GM18951 (cell line): Measurements from ENCODE around the gene SOS2.

Source experiments
- POLR2A ChIP-seq: IDR thresholded peaks from 4 replicates; pipeline ENCODE4 v1.6.1; 2011; ENCODE audit warnings: mild to moderate bottlenecking; ENCODE audit not compliant: insufficient read length, insufficient read depth; ENCODE audit errors: extremely low read depth
- in situ Hi-C: fragments of 300-500 bp; cut with MboI; formaldehyde crosslinking; loops from one replicate; pipeline ENCODE4 v1.12.0; 2022; ENCODE audit warnings: low sequenced_read_pairs, mixed read lengths, inconsistent platforms; ENCODE audit not compliant: unreplicated experiment

The SOS2 gene

GRCh38 chr14:50231475-50232275 is at the start of gene SOS2:
Gene SOS2, minus strand, starts transcription at chr14:50231578. Its CDS starts 295 bp downstream, at chr14:50231283.
- TF ChIP-seq POLR2A, result peak; percentile 88
- in situ Hi-C loops, result no loop called here

DNA sequence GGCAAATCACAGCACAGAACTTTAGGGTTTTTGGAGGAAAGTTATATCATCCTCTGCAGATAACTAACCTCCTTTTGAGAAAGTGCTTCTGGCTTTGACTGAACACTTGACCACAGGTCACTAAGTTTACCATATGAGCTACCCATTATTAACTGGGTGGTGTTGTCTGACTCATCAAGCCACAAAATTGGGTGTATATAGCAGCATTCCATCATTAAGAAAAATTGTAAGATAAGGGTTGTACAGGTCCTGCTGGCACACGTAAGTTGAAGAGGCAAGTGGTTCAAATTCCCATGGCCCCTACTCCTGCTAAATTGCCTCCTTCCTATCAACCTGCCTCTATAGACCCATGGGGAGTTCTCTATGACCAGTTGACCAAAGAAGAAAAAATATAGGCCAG is 41.1 kb upstream of the SOS2 start:
- TF ChIP-seq POLR2A, result no peak
- in situ Hi-C loops, result no loop called here

- no peak for TF ChIP-seq POLR2A
- in situ Hi-C loops, result no loop called here
Observed at GRCh38 chr14:50270932-50271331, 39.6 kb upstream of the SOS2 start.

DNA sequence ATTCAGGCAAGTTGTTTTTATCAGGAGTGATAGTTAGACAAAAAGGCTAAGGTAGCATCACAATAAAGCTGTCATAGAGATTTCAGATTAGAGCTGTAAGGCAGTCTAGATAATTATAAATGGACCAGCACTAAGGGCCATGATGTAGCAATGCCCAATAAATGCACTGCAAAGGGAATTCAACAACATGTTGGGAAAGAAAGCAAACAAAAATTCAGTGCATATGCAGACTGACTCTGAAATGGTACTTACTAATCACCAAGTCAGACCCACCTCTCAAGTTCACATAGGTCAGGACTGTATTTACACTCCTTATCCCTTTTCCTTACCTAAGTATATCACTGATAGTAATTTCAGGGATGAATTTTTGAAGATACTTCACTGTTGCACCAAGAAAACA is 33.7 kb upstream of the SOS2 start:
- in situ Hi-C loops, result no loop called here

GRCh38 chr14:50263321-50263720 is 31.9 kb upstream of the SOS2 start:
- no peak for TF ChIP-seq POLR2A
- in situ Hi-C loops, result no loop called here

More for the DNA sequence above, 33.7 kb upstream of the SOS2 start:
- no peak for TF ChIP-seq POLR2A

GRCh38 chr14:50262865-50263264 is 31.5 kb upstream of the SOS2 start:
- no peak for TF ChIP-seq POLR2A
- in situ Hi-C loops, result no loop called here

- no peak for TF ChIP-seq POLR2A
- in situ Hi-C loops, result no loop called here
Observed at GRCh38 chr14:50260511-50260910, 29.1 kb upstream of the SOS2 start.

GRCh38 chr14:50260072-50260471 is 28.7 kb upstream of the SOS2 start:
- in situ Hi-C loops, result no loop called here

DNA sequence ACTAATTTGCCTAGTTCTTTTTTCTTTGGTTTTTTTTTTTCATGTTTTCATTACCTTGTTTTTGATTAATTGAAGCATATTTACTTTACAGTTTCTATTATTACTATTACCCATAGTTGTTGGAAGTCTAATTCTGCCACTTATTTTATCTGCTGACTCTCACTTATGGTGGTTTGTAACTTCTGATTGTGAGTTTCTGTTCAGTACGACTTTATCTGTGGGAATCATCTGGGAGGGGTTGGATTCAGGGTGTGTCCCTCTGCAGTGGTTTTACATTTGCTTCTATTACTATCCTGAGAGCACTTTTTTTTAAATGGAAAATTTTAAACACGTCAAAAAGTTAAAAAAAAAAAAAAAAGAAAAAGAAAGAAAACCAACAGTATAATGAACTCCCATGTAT is 26.4 kb upstream of the SOS2 start:
- in situ Hi-C loops, result no loop called here
- TF ChIP-seq POLR2A, result no peak

More at GRCh38 chr14:50260072-50260471, 28.7 kb upstream of the SOS2 start:
- no peak for TF ChIP-seq POLR2A

- in situ Hi-C loops, result no loop called here
- no peak for TF ChIP-seq POLR2A
Observed at GRCh38 chr14:50254248-50254647, 22.9 kb upstream of the SOS2 start.

DNA sequence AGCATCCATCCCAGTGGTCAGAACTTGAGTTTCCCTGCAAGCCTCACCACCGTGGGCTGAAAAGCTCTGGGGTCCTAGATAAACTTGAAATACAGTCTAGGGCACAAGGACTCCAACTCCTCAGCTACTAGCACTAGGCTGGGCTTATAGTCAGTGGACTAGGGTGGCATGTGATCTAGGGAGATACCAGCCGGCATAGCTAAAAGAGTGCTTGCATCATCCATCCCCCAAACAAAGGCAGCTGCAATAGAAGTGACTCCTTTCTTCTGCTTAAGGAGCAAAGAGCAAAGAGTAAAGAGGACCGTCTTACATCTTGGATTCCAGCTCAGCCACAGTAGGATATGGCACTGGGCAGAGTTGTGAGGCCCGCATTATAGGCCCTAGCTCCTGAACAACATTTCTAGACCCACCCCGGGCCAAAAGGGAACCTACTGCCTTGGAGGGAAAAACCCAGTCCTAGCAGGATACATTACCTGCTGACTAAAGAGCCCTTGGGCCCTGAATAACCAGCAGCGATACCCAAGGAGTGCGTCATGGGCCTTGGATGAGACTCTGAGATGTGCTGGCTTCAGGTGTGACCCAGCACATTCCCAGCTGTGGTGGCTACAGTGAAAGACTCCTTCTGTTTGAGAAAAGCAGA is 17.9 kb upstream of the SOS2 start:
- TF ChIP-seq POLR2A, result no peak
- in situ Hi-C loops, result no loop called here

GRCh38 chr14:50247245-50247644 is 15.9 kb upstream of the SOS2 start:
- in situ Hi-C loops, result no loop called here
- TF ChIP-seq POLR2A, result no peak

DNA sequence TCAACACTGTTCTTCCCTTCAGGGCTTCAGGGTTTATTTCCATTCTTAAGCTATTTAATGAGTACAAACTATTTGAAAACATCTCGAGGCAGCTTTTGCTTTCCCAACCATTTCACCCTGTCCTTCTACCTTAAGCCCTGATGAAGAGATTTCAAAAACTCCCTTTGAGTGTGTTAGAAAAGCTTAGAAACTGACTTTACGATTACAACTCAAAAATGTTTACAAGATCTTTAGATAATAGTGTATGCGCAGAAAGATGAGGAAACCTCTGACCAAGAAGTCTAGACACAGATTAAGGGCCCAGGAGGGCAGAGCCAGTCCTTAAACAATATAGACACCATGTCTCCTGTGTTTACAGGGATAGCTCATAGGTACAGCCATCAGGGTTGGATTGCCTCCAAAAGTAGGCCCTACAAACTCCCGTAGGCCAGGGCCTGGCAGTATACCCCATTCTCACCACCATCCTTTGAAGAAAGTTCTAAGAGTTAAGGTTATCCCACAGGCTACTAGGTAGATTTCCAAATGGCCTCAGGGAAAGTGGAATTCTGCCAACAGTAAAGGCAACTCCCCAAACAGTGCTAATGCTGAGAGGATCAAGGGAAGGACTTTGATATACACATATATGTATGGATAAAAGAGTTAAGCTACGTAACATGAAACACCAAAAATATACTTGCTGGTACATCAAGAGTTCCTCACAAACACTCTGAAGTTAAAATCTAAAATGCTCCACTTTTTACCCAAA is 11.4 kb upstream of the SOS2 start:
- no peak for TF ChIP-seq POLR2A
- in situ Hi-C loops, result no loop called here

DNA sequence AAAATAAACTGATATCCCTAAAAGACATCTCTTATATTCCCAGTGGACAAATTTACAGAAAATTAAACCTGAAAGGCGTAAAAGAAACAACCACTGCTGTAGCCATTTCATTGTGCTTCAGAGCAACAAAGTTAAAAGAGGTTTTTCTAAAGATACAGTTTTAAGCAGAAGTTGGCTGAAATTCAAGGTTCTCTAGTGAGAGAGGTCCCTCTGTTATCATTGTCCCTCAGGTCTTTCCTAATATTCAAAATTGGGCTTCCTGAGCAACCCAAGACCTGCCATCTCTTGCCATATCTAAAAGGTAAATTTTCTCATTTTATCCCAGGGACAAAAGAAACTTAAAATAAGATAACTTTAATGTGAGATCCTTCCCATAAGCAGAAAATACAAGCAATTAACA is 10.7 kb upstream of the SOS2 start:
- no peak for TF ChIP-seq POLR2A
- in situ Hi-C loops, result no loop called here

DNA sequence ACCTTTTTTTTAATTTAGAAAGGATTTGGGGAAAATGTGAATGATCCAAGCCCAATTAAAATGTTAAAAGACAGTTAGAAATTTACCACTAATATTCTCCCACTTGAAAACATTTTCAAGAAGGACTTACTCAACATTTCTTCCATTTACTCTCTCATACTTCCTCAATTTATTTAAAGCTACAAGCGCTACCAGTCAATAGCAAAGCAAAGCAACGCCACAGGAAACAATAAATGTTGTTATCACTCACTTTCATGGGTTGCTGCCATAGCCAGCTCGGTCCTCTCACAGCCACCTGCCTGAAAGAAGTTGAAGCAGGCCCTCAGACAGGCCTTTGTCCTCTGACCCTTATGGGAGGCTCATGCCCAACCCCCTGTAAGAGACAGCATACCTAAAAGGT is 6.0 kb upstream of the SOS2 start:
- in situ Hi-C loops, result no loop called here

More for the DNA sequence above, 6.0 kb upstream of the SOS2 start:
- TF ChIP-seq POLR2A, result no peak
